K562 (cell line): ENCODE measurements around the gene GCN1. TPM values are rescaled to one million over a fixed set of nuclear protein-coding genes. Genes with fewer than 3 reads are reported as not detected.

Experiments
- C11orf30 ChIP-seq: fragments of 450-650 bp; IDR thresholded peaks from 2 replicates; pipeline ENCODE4 v1.6.1; 2016; ENCODE audit warnings: low read depth, mild to moderate bottlenecking
- ETV1 ChIP-seq: fragments of 450-650 bp; conservative IDR thresholded peaks from 2 replicates; pipeline ENCODE4 v1.6.1; 2016; ENCODE audit warnings: missing genetic modification characterization, control low read depth, low read depth, missing compliant biosample characterization
- FOXK1 ChIP-seq: sonication (generic); formaldehyde crosslinking; IDR thresholded peaks from 2 replicates; pipeline ENCODE4 v1.8.0; 2022; ENCODE audit warnings: missing genetic modification reagents, mild to moderate bottlenecking, borderline replicate concordance
- HMGXB4 ChIP-seq: sonication (generic); formaldehyde crosslinking; IDR thresholded peaks from 2 replicates; pipeline ENCODE4 v1.8.1; 2023; ENCODE audit warnings: mild to moderate bottlenecking, missing genetic modification reagents
- MYC ChIP-seq, 2 experiments: fragments of 250-450 bp in 1 of 2; sonication (Bioruptor Pico) in 1 of 2; IDR thresholded peaks; 2 replicates each; pipeline versions ENCODE4 v1.5.1 to v1.6.1; 2012 to 2021; ENCODE audit warnings: low read depth in 2 of 2, borderline replicate concordance in 1 of 2, improper control_type of control experiment in 1 of 2, low read length in 1 of 2, mild to moderate bottlenecking in 1 of 2, moderate library complexity in 1 of 2
- NCOA4 ChIP-seq: fragments of 450-650 bp; IDR thresholded peaks from 2 replicates; pipeline ENCODE4 v1.6.1; 2018; ENCODE audit warnings: mild to moderate bottlenecking; ENCODE audit not compliant: partially characterized antibody
- NCOR1 ChIP-seq: fragments of 450-650 bp; IDR thresholded peaks from 2 replicates; pipeline ENCODE4 v1.6.1; 2016; ENCODE audit warnings: mild to moderate bottlenecking, moderate library complexity
- SIN3A ChIP-seq, 2 experiments: fragments of 150-350 bp in 1 of 2; IDR thresholded peaks; 2 replicates each; pipeline ENCODE4 v1.6.1; 2011 to 2016; ENCODE audit warnings: borderline replicate concordance in 2 of 2, low read depth in 2 of 2, low read length in 2 of 2, mild to moderate bottlenecking in 2 of 2, moderate library complexity in 2 of 2; ENCODE audit not compliant: control insufficient read depth in 1 of 2
- SREBF1 ChIP-seq: fragments of 150-350 bp; IDR thresholded peaks from 2 replicates; pipeline ENCODE4 v1.6.1; 2014; ENCODE audit warnings: antibody characterized with exemption, low read depth, low read length, borderline replicate concordance
- VEZF1 ChIP-seq: fragments of 200-800 bp; sonication (Bioruptor generic); IDR thresholded peaks from 2 replicates; pipeline ENCODE4 v1.6.1; 2017; ENCODE audit warnings: missing genetic modification characterization, missing compliant biosample characterization
- XRCC4 ChIP-seq: IDR thresholded peaks from one replicate; pipeline ENCODE4 v1.6.1; 2011; ENCODE audit not compliant: insufficient read depth, insufficient read length; ENCODE audit errors: extremely low read depth
- XRCC5 ChIP-seq: fragments of 200-400 bp; formaldehyde crosslinking; IDR thresholded peaks from 2 replicates; pipeline ENCODE4 v1.6.1; 2017; ENCODE audit warnings: low read depth, mild to moderate bottlenecking, low read length
- ZBTB33 ChIP-seq: sonication (generic); formaldehyde crosslinking; IDR thresholded peaks from 2 replicates; pipeline ENCODE4 v1.8.1; 2023; ENCODE audit warnings: mild to moderate bottlenecking, missing genetic modification reagents
- ZNF12 ChIP-seq: sonication (generic); formaldehyde crosslinking; IDR thresholded peaks from 2 replicates; pipeline ENCODE4 v1.4.0; 2020; ENCODE audit warnings: mild to moderate bottlenecking, missing genetic modification reagents
- ZNF311 ChIP-seq: fragments of 250-450 bp; sonication (Bioruptor Pico); IDR thresholded peaks from 2 replicates; pipeline ENCODE4 v1.4.0; 2020; ENCODE audit warnings: mild to moderate bottlenecking, moderate library complexity
- ZNF316 ChIP-seq: fragments of 450-650 bp; IDR thresholded peaks from 2 replicates; pipeline ENCODE4 v1.6.1; 2016
- ZNF449 ChIP-seq: fragments of 250-450 bp; sonication (Bioruptor Pico); IDR thresholded peaks from 2 replicates; pipeline ENCODE4 v1.8.0; 2022; ENCODE audit warnings: moderate library complexity, mild to moderate bottlenecking, inconsistent platforms
- ZNF561 ChIP-seq: fragments of 450-650 bp; formaldehyde crosslinking; conservative IDR thresholded peaks from 2 replicates; pipeline ENCODE4 v1.4.0; 2020; ENCODE audit warnings: mild to moderate bottlenecking, moderate library complexity
- ZNF584 ChIP-seq: fragments of 200-800 bp; sonication (Bioruptor generic); IDR thresholded peaks from 2 replicates; pipeline ENCODE4 v1.6.1; 2016; ENCODE audit warnings: low read depth, mild to moderate bottlenecking, missing genetic modification characterization, missing compliant biosample characterization
- polyA plus RNA-seq, 8 experiments: library from polyadenylated mRNA; depleted of rRNA in 4 of 8; stranded (reverse) in 5 of 8; unstranded in 3 of 8; fragments of >200 nt; fragmentation: Nextera tagmentation in 2 of 8; fragmentation: Illumina TruSeq in 1 of 8; extraction: Ambion mirVana in 2 of 8; extraction: Trizol in 1 of 8; gene quantifications; 2 replicates each; pipeline versions ENCODE4 v1.2.1 to v1.2.3, GENCODE V29; 2011 to 2014; ENCODE audit warnings: inconsistent platforms in 1 of 8, missing spikeins in 1 of 8
- total RNA-seq, 7 experiments: library from RNA; depleted of rRNA in 6 of 7; stranded (reverse); fragments of >200 nt in 6 of 7; fragmentation: Illumina TruSeq in 2 of 7; extraction: Trizol in 2 of 7; gene quantifications; 2 replicates each; pipeline versions ENCODE4 v1.2.1 to v1.2.3, GENCODE V29; 2011 to 2021; ENCODE audit warnings: low replicate concordance in 1 of 7

GCN1 gene
- total and polyA plus RNA-seq, 9 of the 15 experiments (the other 6 are each of a cell fraction or from before 2014, with no cell fraction given): 11.9 to 190 (median 51.7) TPM

- no peak for TF ChIP-seq ZNF12 (CRISPR knock-in tag)
- TF ChIP-seq XRCC5: no peak
- TF ChIP-seq MYC (IDR thresholded peaks at IDR 0.05; ENCODE audit: low read depth, low read length): no peak
- no peak for TF ChIP-seq MYC (CRISPR knock-in tag; IDR thresholded peaks at IDR 0.05; ENCODE audit: borderline replicate concordance, low read depth)
- no peak for TF ChIP-seq HMGXB4 (CRISPR knock-in tag)
- TF ChIP-seq SIN3A (IDR thresholded peaks at IDR 0.05; ENCODE audit: borderline replicate concordance in 2 of 2, control insufficient read depth in 1 of 2, low read depth in 2 of 2, low read length in 2 of 2): no peak
- no peak for TF ChIP-seq XRCC4
- TF ChIP-seq ZNF561 (CRISPR knock-in tag): no peak
- TF ChIP-seq VEZF1 (CRISPR knock-in tag): no peak
- TF ChIP-seq ZBTB33 (CRISPR knock-in tag): no peak
- TF ChIP-seq C11orf30: peak; percentile 64
- TF ChIP-seq NCOR1: no peak
- TF ChIP-seq ETV1 (tag): no peak
- no peak for TF ChIP-seq NCOA4
- peak; percentile 50 for TF ChIP-seq ZNF316
- no peak for TF ChIP-seq ZNF449 (CRISPR knock-in tag)
- no peak for TF ChIP-seq FOXK1 (CRISPR knock-in tag)
- TF ChIP-seq SREBF1: no peak
- TF ChIP-seq ZNF584 (CRISPR knock-in tag): no peak
- no peak for TF ChIP-seq ZNF311 (CRISPR knock-in tag)
Observed at GRCh38 chr12:120110550-120111501, 83.7 kb downstream of the GCN1 start (continued).
